SU-DHL-6 (cell line): ENCODE measurements around the gene TMEM81.

Source experiments
- H2AFZ ChIP-seq: fragments of 200-600 bp; sonication (generic); 2 replicates; pipeline ENCODE4 v1.6.1; 2014; ENCODE audit warnings: low read depth, mild to moderate bottlenecking, moderate library complexity, mixed read lengths, antibody characterized with exemption, low read length; ENCODE audit not compliant: severe bottlenecking
- H3F3A ChIP-seq: fragments of 200-600 bp; shearing (Covaris generic); 2 replicates; pipeline ENCODE4 v1.6.0; 2016; ENCODE audit warnings: antibody characterized with exemption, mild to moderate bottlenecking; ENCODE audit not compliant: insufficient read depth
- H3K27ac ChIP-seq: fragments of 200-600 bp; sonication (generic); 2 replicates; pipeline ENCODE4 v1.5.1; 2016; ENCODE audit warnings: low read depth, mild to moderate bottlenecking, low read length, moderate library complexity, mixed read lengths
- H3K27me3 ChIP-seq: fragments of 200-600 bp; sonication (generic), shearing (Covaris generic); 2 replicates; pipeline ENCODE4 v1.6.0; 2014; ENCODE audit warnings: mild to moderate bottlenecking, low read length
- H3K36me3 ChIP-seq: fragments of 200-600 bp; sonication (generic); 2 replicates; pipeline ENCODE4 v1.6.1; 2014; ENCODE audit warnings: mild to moderate bottlenecking, low read length, mixed read lengths
- H3K4me2 ChIP-seq: fragments of 300-600, 200-600 bp; shearing (Covaris generic), sonication (generic); 2 replicates; pipeline ENCODE4 v1.6.0; 2014; ENCODE audit warnings: low read length, low read depth, mild to moderate bottlenecking; ENCODE audit not compliant: poor library complexity, severe bottlenecking
- H3K4me3 ChIP-seq: fragments of 200-600 bp; sonication (generic); 2 replicates; pipeline ENCODE4 v1.5.1; 2014; ENCODE audit warnings: antibody characterized with exemption, low read length, mild to moderate bottlenecking, mixed read lengths; ENCODE audit not compliant: insufficient read depth, poor library complexity, severe bottlenecking
- H3K79me2 ChIP-seq: fragments of 200-600 bp; sonication (generic); 2 replicates; pipeline ENCODE4 v1.6.1; 2014; ENCODE audit warnings: mild to moderate bottlenecking, low read length, moderate library complexity; ENCODE audit not compliant: insufficient read depth
- H3K9ac ChIP-seq: fragments of 200-600 bp; sonication (generic); 2 replicates; pipeline ENCODE4 v1.7.0; 2014; ENCODE audit warnings: mild to moderate bottlenecking, low read length
- H3K9me2 ChIP-seq: fragments of 200-600 bp; sonication (generic); replicated peaks from 2 replicates; pipeline ENCODE4 v1.6.1; 2014; ENCODE audit warnings: low read length; ENCODE audit not compliant: insufficient read depth
- H3K9me3 ChIP-seq: fragments of 200-600 bp; sonication (generic); 2 replicates; pipeline ENCODE4 v1.6.1; 2014; ENCODE audit warnings: low read length, mixed read lengths; ENCODE audit not compliant: insufficient read depth
- H4K20me1 ChIP-seq: fragments of 200-600 bp; sonication (generic); 2 replicates; pipeline ENCODE4 v1.6.1; 2014; ENCODE audit warnings: low read depth, mild to moderate bottlenecking, antibody characterized with exemption, low read length, moderate library complexity, mixed read lengths
- EZH2phosphoT487 ChIP-seq: fragments of 200-600 bp; sonication (generic), shearing (Covaris generic); conservative IDR thresholded peaks from 2 replicates; pipeline ENCODE4 v1.6.1; 2018; ENCODE audit warnings: mild to moderate bottlenecking, antibody characterized with exemption, low read length, moderate library complexity, mixed read lengths
- TF ChIP-seq, protein P1 (sequence below): fragments of 200-600 bp; sonication (generic); IDR thresholded peaks from one replicate; pipeline ENCODE4 v1.5.1; 2017; ENCODE audit warnings: antibody characterized with exemption, mild to moderate bottlenecking, low read length, moderate library complexity; ENCODE audit not compliant: insufficient read depth, poor library complexity, severe bottlenecking

Gene TMEM81

GRCh38 chr1:205069371-205070125 lies 14.7 kb downstream of the TMEM81 start:
- Histone ChIP-seq H3K4me2 (no peak overlapping the region), H3K79me2 (no peaks in the 10 kb centered on the region), H3K9me3 (no peaks in the 10 kb centered on the region), H3K4me3 (no peak overlapping the region), H3K36me3 (no peaks in the 10 kb centered on the region), H2AFZ (no peak overlapping the region), H3K9ac (no peak overlapping the region), H3K9me2 (no peaks in the 10 kb centered on the region), H3K27me3 (no peaks in the 10 kb centered on the region), H3K27ac (no peak overlapping the region), H3F3A (no peaks in the 10 kb centered on the region), H4K20me1 (no peaks in the 10 kb centered on the region)
- no peak for TF ChIP-seq EZH2phosphoT487
- TF ChIP-seq, protein P1, sequence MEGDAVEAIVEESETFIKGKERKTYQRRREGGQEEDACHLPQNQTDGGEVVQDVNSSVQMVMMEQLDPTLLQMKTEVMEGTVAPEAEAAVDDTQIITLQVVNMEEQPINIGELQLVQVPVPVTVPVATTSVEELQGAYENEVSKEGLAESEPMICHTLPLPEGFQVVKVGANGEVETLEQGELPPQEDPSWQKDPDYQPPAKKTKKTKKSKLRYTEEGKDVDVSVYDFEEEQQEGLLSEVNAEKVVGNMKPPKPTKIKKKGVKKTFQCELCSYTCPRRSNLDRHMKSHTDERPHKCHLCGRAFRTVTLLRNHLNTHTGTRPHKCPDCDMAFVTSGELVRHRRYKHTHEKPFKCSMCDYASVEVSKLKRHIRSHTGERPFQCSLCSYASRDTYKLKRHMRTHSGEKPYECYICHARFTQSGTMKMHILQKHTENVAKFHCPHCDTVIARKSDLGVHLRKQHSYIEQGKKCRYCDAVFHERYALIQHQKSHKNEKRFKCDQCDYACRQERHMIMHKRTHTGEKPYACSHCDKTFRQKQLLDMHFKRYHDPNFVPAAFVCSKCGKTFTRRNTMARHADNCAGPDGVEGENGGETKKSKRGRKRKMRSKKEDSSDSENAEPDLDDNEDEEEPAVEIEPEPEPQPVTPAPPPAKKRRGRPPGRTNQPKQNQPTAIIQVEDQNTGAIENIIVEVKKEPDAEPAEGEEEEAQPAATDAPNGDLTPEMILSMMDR: no peak

GRCh38 chr1:205068457-205069040 lies 15.7 kb downstream of the TMEM81 start:
- no peaks in the 10 kb centered on the region for H3F3A ChIP-seq
- H4K20me1 ChIP-seq: no peaks in the 10 kb centered on the region
- no peak overlapping the region for H3K27ac ChIP-seq
- no peak overlapping the region for H3K4me3 ChIP-seq
- no peaks in the 10 kb centered on the region for H3K9me3 ChIP-seq
- no peak overlapping the region for H3K4me2 ChIP-seq
- H2AFZ ChIP-seq: no peak overlapping the region
- no peak overlapping the region for H3K9ac ChIP-seq
- no peaks in the 10 kb centered on the region for H3K79me2 ChIP-seq
- TF ChIP-seq EZH2phosphoT487: no peak
- TF ChIP-seq, protein P1: no peak
- no peaks in the 10 kb centered on the region for H3K27me3 ChIP-seq
- no peaks in the 10 kb centered on the region for H3K36me3 ChIP-seq
- H3K9me2 ChIP-seq: no peaks in the 10 kb centered on the region

- no peak overlapping the region for H3K4me2 ChIP-seq
- H4K20me1 ChIP-seq: no peaks in the 10 kb centered on the region
- no peaks in the 10 kb centered on the region for H3F3A ChIP-seq
- H3K4me3 ChIP-seq: no peak overlapping the region
- H3K9me3 ChIP-seq: no peaks in the 10 kb centered on the region
- H3K9ac ChIP-seq: no peak overlapping the region
- H3K27me3 ChIP-seq: no peaks in the 10 kb centered on the region
- no peak overlapping the region for H2AFZ ChIP-seq
- no peaks in the 10 kb centered on the region for H3K36me3 ChIP-seq
- no peaks in the 10 kb centered on the region for H3K9me2 ChIP-seq
- TF ChIP-seq, protein P1: no peak
- no peak for TF ChIP-seq EZH2phosphoT487
- H3K27ac ChIP-seq: no peak overlapping the region
- no peaks in the 10 kb centered on the region for H3K79me2 ChIP-seq
Measured at GRCh38 chr1:205068001-205068400, 16.3 kb downstream of the TMEM81 start.
